A673 (cell line): ENCODE data around the gene INSYN1.

Source experiments
- EZH2 ChIP-seq: fragments of 200-600 bp; sonication (generic); IDR thresholded peaks from 2 replicates; pipeline ENCODE4 v1.6.1; 2017; ENCODE audit warnings: borderline replicate concordance, low read depth, mild to moderate bottlenecking, mixed read lengths, antibody characterized with exemption, low read length; ENCODE audit not compliant: poor library complexity, severe bottlenecking
- TF ChIP-seq, protein P1 (sequence below): fragments of 300-800, 200-600 bp; sonication (generic); conservative IDR thresholded peaks from 2 replicates; pipeline ENCODE4 v1.5.1; 2017; ENCODE audit warnings: low read depth, mild to moderate bottlenecking, antibody characterized with exemption, low read length, moderate library complexity, mixed read lengths

DNA sequence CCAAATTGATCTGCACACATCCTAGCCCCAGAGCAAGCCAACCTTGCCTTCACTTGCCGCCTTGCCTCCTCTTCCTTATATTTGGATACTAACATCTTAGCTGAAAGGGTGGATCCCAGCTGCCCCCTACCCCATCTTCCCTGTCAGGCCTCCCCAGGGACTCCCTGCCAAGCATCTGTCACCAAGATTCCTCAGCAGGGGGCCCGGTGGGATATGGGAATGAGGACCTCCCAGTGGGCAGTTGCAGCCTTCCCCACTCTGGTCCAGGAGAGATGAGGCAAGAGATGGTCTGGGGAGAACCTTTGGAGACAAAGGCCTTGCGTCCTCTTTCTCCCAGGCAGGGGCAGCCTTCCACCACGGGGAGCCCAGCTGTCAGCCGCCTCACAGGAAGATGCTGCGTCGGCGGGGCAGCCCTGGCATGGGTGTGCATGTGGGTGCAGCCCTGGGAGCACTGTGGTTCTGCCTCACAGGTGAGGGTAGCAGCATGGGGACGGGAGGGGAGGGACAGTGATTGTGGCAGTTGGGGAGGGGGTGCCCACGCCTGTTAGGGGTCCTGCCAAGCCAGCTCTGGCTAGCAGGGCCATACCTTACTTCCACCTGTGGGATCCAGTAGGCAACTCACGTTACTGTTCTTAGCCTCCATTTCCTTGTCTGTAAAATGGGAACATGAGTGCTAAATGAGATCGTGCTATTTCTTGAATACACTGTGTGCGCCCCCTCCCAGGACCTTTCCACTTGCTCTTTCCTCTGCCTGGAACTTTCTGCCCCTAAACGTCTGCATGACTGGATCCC, 53.7 kb downstream of the INSYN1 start:
- TF ChIP-seq, protein P1, sequence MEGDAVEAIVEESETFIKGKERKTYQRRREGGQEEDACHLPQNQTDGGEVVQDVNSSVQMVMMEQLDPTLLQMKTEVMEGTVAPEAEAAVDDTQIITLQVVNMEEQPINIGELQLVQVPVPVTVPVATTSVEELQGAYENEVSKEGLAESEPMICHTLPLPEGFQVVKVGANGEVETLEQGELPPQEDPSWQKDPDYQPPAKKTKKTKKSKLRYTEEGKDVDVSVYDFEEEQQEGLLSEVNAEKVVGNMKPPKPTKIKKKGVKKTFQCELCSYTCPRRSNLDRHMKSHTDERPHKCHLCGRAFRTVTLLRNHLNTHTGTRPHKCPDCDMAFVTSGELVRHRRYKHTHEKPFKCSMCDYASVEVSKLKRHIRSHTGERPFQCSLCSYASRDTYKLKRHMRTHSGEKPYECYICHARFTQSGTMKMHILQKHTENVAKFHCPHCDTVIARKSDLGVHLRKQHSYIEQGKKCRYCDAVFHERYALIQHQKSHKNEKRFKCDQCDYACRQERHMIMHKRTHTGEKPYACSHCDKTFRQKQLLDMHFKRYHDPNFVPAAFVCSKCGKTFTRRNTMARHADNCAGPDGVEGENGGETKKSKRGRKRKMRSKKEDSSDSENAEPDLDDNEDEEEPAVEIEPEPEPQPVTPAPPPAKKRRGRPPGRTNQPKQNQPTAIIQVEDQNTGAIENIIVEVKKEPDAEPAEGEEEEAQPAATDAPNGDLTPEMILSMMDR = no peak
- TF ChIP-seq EZH2 = no peak
